HepG2 (cell line): Measurements from ENCODE around the gene DCUN1D3. TPM values are rescaled to one million over a fixed set of nuclear protein-coding genes. Genes with fewer than 3 reads are reported as not detected.

ENCODE experiments used
- ARHGAP35 ChIP-seq: sonication (generic); formaldehyde crosslinking; IDR thresholded peaks from 2 replicates; pipeline ENCODE4 v1.9.0; 2022; ENCODE audit warnings: mild to moderate bottlenecking, inconsistent platforms, moderate library complexity, missing genetic modification reagents, borderline replicate concordance
- CBFB ChIP-seq: sonication (generic); formaldehyde crosslinking; IDR thresholded peaks from 2 replicates; pipeline ENCODE4 v1.4.0; 2020; ENCODE audit warnings: missing genetic modification reagents
- GLI4 ChIP-seq: sonication (generic); formaldehyde crosslinking; IDR thresholded peaks from 2 replicates; pipeline ENCODE4 v1.5.1; 2020; ENCODE audit warnings: missing genetic modification reagents, mild to moderate bottlenecking, moderate library complexity, borderline replicate concordance
- GPN1 ChIP-seq: sonication (generic); formaldehyde crosslinking; IDR thresholded peaks from 2 replicates; pipeline ENCODE4 v1.5.1; 2020; ENCODE audit warnings: missing genetic modification reagents, borderline replicate concordance
- HMGXB4 ChIP-seq, 2 experiments: sonication (generic) in 1 of 2; formaldehyde crosslinking in 1 of 2; IDR thresholded peaks; 2 replicates each; pipeline versions ENCODE4 v1.4.0 to v1.6.1; 2018 to 2020; ENCODE audit warnings: missing genetic modification reagents in 2 of 2, borderline replicate concordance in 1 of 2, low read depth in 1 of 2, mild to moderate bottlenecking in 1 of 2, missing biosample characterization in 1 of 2
- MIER2 ChIP-seq: IDR thresholded peaks from 2 replicates; pipeline ENCODE4 v1.6.1; 2016; ENCODE audit warnings: missing biosample characterization, missing genetic modification reagents
- NFYC ChIP-seq: IDR thresholded peaks from 2 replicates; pipeline ENCODE4 v1.6.1; 2016; ENCODE audit warnings: missing genetic modification reagents, missing compliant biosample characterization
- RBFOX2 ChIP-seq: fragments of 200-400 bp; formaldehyde crosslinking; IDR thresholded peaks from 2 replicates; pipeline ENCODE4 v1.6.1; 2017; ENCODE audit warnings: low read depth, mild to moderate bottlenecking, low read length
- RFXANK ChIP-seq: IDR thresholded peaks from 2 replicates; pipeline ENCODE4 v1.6.1; 2016
- SNAPC2 ChIP-seq: sonication (generic); formaldehyde crosslinking; IDR thresholded peaks from 2 replicates; pipeline ENCODE4 v1.8.1; 2022; ENCODE audit warnings: mild to moderate bottlenecking, missing genetic modification reagents
- SNRNP70 ChIP-seq: fragments of 200-400 bp; formaldehyde crosslinking; IDR thresholded peaks from 2 replicates; pipeline ENCODE4 v1.6.1; 2017; ENCODE audit warnings: mild to moderate bottlenecking, low read depth, low read length, moderate library complexity
- SOX13 ChIP-seq, 3 experiments: fragments of 450-650 bp in 1 of 3; sonication (generic) in 1 of 3; formaldehyde crosslinking in 1 of 3; IDR thresholded peaks in 2 of 3; conservative IDR thresholded peaks in 1 of 3; 2 replicates each; pipeline versions ENCODE4 v1.5.0 to v1.6.1; 2016 to 2020; ENCODE audit warnings: antibody characterized with exemption in 1 of 3, mild to moderate bottlenecking in 1 of 3, missing compliant biosample characterization in 1 of 3, missing genetic modification reagents in 1 of 3, moderate library complexity in 1 of 3
- ZFP36 ChIP-seq: fragments of 150-350 bp; IDR thresholded peaks from 2 replicates; pipeline ENCODE4 v1.6.1; 2018; ENCODE audit warnings: borderline replicate concordance, low read length, low read depth; ENCODE audit not compliant: partially characterized antibody
- ZNF224 ChIP-seq: sonication (generic); formaldehyde crosslinking; IDR thresholded peaks from 2 replicates; pipeline ENCODE4 v1.5.0; 2020; ENCODE audit warnings: mild to moderate bottlenecking, missing genetic modification reagents
- ZNF232 ChIP-seq: sonication (generic); formaldehyde crosslinking; IDR thresholded peaks from 2 replicates; pipeline ENCODE4 v1.4.0; 2020; ENCODE audit warnings: missing genetic modification reagents, borderline replicate concordance
- ZNF280D ChIP-seq: sonication (generic); formaldehyde crosslinking; IDR thresholded peaks from 2 replicates; pipeline ENCODE4 v1.5.1; 2020; ENCODE audit warnings: mild to moderate bottlenecking, missing genetic modification reagents
- ZNF335 ChIP-seq: sonication (generic); formaldehyde crosslinking; IDR thresholded peaks from 2 replicates; pipeline ENCODE4 v1.4.0; 2020; ENCODE audit warnings: missing genetic modification reagents
- ZNF772 ChIP-seq: sonication (generic); formaldehyde crosslinking; IDR thresholded peaks from 2 replicates; pipeline ENCODE4 v1.5.0; 2020; ENCODE audit warnings: mild to moderate bottlenecking, missing genetic modification reagents
- ZSCAN20 ChIP-seq: sonication (generic); formaldehyde crosslinking; IDR thresholded peaks from 2 replicates; pipeline ENCODE4 v1.4.0; 2020; ENCODE audit warnings: missing genetic modification reagents, mild to moderate bottlenecking, borderline replicate concordance
- polyA plus RNA-seq, 8 experiments: library from polyadenylated mRNA; depleted of rRNA in 3 of 8; stranded (reverse) in 7 of 8; unstranded in 1 of 8; fragments of >200 nt; fragmentation: Illumina TruSeq in 4 of 8; extraction: Trizol in 4 of 8; gene quantifications; 2 replicates each; pipeline versions ENCODE4 v1.2.1 to v1.2.3, GENCODE V29; 2011 to 2016; ENCODE audit warnings: low read depth in 4 of 8, missing spikeins in 1 of 8, mixed read lengths in 1 of 8; ENCODE audit not compliant: insufficient read depth in 1 of 8
- total RNA-seq, 5 experiments: library from RNA; depleted of rRNA; stranded (reverse); fragments of >200 nt; fragmentation: Illumina TruSeq; extraction: Trizol; gene quantifications; 2 replicates each; pipeline ENCODE4 v1.2.3, GENCODE V29; 2016; ENCODE audit warnings: low read depth in 1 of 5
- TF ChIP-seq, protein P1 (sequence below): fragments of 450-650 bp; IDR thresholded peaks from 2 replicates; pipeline ENCODE4 v1.6.1; 2016
- TF ChIP-seq, protein P2 (sequence below): sonication (generic); formaldehyde crosslinking; IDR thresholded peaks from 2 replicates; pipeline ENCODE4 v1.5.0; 2020; ENCODE audit warnings: missing genetic modification reagents, mild to moderate bottlenecking, borderline replicate concordance

Gene DCUN1D3
- total and polyA plus RNA-seq, 2 of the 13 experiments (the other 11 are each of a cell fraction or from before 2014, with no cell fraction given): 5.0 to 19.3 TPM

- TF ChIP-seq, protein P1, sequence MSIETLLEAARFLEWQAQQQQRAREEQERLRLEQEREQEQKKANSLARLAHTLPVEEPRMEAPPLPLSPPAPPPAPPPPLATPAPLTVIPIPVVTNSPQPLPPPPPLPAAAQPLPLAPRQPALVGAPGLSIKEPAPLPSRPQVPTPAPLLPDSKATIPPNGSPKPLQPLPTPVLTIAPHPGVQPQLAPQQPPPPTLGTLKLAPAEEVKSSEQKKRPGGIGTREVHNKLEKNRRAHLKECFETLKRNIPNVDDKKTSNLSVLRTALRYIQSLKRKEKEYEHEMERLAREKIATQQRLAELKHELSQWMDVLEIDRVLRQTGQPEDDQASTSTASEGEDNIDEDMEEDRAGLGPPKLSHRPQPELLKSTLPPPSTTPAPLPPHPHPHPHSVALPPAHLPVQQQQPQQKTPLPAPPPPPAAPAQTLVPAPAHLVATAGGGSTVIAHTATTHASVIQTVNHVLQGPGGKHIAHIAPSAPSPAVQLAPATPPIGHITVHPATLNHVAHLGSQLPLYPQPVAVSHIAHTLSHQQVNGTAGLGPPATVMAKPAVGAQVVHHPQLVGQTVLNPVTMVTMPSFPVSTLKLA: no peak
- TF ChIP-seq SNRNP70 (no peak), NFYC (CRISPR knock-in tag) (peak; percentile 34; the same call in 1 of the 2 replicates), RFXANK (CRISPR knock-in tag) (no peak), ZFP36 (no peak), MIER2 (CRISPR knock-in tag) (no peak), ZNF224 (CRISPR knock-in tag) (peak; percentile 93), ZNF280D (peak; percentile 76; the same call in 1 of the 2 replicates), ZNF232 (peak; percentile 47), CBFB (CRISPR knock-in tag) (peak; percentile 83), SNAPC2 (CRISPR knock-in tag) (peak; percentile 90; the same call in 1 of the 2 replicates), SOX13 (IDR thresholded peaks at IDR 0.05) (peak; percentile 65; the same call in 1 of the 2 replicates), SOX13 (CRISPR knock-in tag; conservative IDR thresholded peaks at IDR 0.05 in 1 of 2, IDR thresholded peaks at IDR 0.05 in 1 of 2) (no peak), GPN1 (no peak; the same call in 1 of the 2 replicates), ZNF772 (no peak), ZNF335 (CRISPR knock-in tag) (peak; percentile 20; the same call in 1 of the 2 replicates), ARHGAP35 (CRISPR knock-in tag) (no peak; the same call in 1 of the 2 replicates), GLI4 (CRISPR knock-in tag) (peak; percentile 94), HMGXB4 (CRISPR knock-in tag; IDR thresholded peaks at IDR 0.05; ENCODE audit: borderline replicate concordance in 1 of 2, low read depth in 1 of 2) (peak; percentile 85 to 92; a peak in 3 of 4 replicates), ZSCAN20 (CRISPR knock-in tag) (peak; percentile 47; the same call in 1 of the 2 replicates), RBFOX2 (peak; percentile 97)
- TF ChIP-seq, protein P2, sequence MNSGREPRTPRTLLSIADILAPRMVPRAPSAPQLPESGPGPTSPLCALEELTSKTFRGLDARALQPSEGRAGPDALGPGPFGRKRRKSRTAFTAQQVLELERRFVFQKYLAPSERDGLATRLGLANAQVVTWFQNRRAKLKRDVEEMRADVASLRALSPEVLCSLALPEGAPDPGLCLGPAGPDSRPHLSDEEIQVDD (CRISPR knock-in tag): peak; percentile 23; the same call in 1 of the 2 replicates
Observed at GRCh38 chr16:20900299-20901067, at the start of gene DCUN1D3, which contains the start of gene LYRM1 (continued).
